Measurements from ENCODE around the gene PPP1R27. TPM values are rescaled to one million over a fixed set of nuclear protein-coding genes. Genes with fewer than 3 reads are reported as not detected.

The PPP1R27 gene
- total RNA-seq, 1 donor from 2014 or later, result 0.17 TPM

GRCh38 chr17:81813371-81813684 is 21.5 kb downstream of the PPP1R27 start:
- no peak for DNase-seq (ENCODE audit: low read depth)

GRCh38 chr17:81812571-81813370 is 22.1 kb downstream of the PPP1R27 start:
- no peak for DNase-seq (ENCODE audit: low read depth)
- TF ChIP-seq, protein P1, sequence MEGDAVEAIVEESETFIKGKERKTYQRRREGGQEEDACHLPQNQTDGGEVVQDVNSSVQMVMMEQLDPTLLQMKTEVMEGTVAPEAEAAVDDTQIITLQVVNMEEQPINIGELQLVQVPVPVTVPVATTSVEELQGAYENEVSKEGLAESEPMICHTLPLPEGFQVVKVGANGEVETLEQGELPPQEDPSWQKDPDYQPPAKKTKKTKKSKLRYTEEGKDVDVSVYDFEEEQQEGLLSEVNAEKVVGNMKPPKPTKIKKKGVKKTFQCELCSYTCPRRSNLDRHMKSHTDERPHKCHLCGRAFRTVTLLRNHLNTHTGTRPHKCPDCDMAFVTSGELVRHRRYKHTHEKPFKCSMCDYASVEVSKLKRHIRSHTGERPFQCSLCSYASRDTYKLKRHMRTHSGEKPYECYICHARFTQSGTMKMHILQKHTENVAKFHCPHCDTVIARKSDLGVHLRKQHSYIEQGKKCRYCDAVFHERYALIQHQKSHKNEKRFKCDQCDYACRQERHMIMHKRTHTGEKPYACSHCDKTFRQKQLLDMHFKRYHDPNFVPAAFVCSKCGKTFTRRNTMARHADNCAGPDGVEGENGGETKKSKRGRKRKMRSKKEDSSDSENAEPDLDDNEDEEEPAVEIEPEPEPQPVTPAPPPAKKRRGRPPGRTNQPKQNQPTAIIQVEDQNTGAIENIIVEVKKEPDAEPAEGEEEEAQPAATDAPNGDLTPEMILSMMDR (conservative IDR thresholded peaks at IDR 0.05; ENCODE audit: low read depth, low read length), result no peak
- H3K4me3 ChIP-seq (ENCODE audit: low read depth, low read length), result no peak overlapping the region

More at GRCh38 chr17:81813371-81813684, 21.5 kb downstream of the PPP1R27 start:
- TF ChIP-seq, protein P1 (conservative IDR thresholded peaks at IDR 0.05; ENCODE audit: low read depth, low read length), result no peak
- no peak overlapping the region for H3K4me3 ChIP-seq (ENCODE audit: low read depth, low read length)

DNA sequence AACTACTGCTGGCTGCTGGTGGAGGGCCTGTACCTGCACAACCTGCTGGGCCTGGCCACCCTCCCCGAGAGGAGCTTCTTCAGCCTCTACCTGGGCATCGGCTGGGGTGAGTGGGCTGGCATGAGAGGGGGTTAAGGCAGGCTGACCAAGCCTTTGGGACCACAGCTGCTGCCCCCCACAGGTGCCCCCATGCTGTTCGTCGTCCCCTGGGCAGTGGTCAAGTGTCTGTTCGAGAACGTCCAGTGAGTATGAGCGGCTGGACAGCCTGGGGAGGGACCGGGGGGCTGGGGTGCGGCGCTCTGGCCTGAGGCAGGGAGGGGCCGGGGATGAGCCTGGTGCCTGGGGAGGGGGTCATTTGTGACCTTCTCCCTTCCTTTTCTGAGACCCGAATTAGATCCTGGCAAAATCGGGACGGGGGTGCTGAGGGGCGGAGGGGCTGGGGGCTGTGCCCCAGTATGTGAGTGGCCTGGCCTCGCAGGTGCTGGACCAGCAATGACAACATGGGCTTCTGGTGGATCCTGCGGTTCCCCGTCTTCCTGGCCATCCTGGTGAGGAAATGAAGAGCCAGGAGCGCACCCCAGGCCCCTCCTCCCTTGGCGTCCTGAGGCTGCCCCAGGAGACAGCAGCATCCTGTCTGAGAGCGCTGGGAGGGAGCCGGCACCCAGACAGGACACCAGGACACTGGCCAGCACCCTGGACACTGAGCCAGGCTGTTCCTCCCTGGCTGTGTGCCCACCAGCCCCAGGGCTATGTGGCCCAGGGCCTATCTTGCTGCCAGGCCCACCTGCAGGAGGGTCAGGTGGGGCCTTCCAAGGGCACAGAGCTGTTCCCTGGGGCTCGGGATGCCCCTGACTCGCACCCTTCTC is 22.9 kb downstream of the PPP1R27 start:
- TF ChIP-seq, protein P1 (conservative IDR thresholded peaks at IDR 0.05; ENCODE audit: low read depth, low read length), result no peak
- DNase-seq (ENCODE audit: low read depth), result no peak

DNA sequence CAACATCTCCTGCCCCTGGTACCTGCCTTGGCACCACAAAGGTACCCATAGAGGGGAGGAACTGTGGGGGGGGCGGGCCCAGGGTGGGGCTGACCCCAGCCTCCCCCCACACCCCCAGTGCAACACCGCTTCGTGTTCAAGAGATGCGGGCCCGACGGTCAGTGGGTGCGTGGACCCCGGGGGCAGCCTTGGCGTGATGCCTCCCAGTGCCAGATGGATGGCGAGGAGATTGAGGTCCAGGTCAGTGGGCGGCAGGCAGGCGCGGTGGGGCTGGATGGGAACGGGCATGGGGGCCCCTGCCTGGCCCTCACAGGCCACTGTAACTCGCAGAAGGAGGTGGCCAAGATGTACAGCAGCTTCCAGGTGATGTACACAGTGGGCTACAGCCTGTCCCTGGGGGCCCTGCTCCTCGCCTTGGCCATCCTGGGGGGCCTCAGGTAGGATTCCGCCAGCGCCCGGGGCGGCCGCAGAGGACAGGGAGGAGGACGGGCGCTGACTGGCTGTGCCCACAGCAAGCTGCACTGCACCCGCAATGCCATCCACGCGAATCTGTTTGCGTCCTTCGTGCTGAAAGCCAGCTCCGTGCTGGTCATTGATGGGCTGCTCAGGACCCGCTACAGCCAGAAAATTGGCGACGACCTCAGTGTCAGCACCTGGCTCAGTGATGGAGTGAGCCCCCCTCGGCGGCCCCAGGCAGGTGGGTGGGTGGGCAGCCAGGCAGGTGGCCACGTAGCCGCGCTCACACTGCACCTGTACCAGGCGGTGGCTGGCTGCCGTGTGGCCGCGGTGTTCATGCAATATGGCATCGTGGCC is 23.8 kb downstream of the PPP1R27 start:
- TF ChIP-seq, protein P1 (conservative IDR thresholded peaks at IDR 0.05; ENCODE audit: low read depth, low read length), result no peak
- no peak for DNase-seq (ENCODE audit: low read depth)
- H3K4me3 ChIP-seq (ENCODE audit: low read depth, low read length), result no peak overlapping the region

More for the DNA sequence above, 22.9 kb downstream of the PPP1R27 start:
- no peak overlapping the region for H3K4me3 ChIP-seq (ENCODE audit: low read depth, low read length)

DNA sequence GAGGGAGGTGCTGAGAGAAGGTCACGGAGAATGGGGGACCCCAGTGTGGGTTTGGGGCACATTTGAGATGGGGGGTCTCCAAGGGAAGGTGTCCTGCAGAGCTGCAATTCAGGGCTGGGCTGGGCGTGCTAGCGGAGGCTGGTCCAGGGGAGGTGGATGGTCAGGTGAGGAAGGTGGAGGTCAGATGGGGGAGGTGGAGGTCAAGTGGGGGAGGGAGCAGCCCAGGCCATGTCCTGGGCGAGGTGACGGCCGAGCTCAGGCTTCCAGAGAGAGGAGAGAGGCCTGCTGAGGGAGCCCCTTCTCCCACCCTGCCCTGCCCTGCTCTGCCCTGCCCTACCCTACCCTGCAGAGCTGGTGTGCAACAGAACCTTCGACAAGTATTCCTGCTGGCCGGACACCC is 24.4 kb downstream of the PPP1R27 start:
- H3K4me3 ChIP-seq (ENCODE audit: low read depth, low read length), result no peak overlapping the region
- TF ChIP-seq, protein P1 (conservative IDR thresholded peaks at IDR 0.05; ENCODE audit: low read depth, low read length), result no peak
- DNase-seq (ENCODE audit: low read depth), result no peak

DNA sequence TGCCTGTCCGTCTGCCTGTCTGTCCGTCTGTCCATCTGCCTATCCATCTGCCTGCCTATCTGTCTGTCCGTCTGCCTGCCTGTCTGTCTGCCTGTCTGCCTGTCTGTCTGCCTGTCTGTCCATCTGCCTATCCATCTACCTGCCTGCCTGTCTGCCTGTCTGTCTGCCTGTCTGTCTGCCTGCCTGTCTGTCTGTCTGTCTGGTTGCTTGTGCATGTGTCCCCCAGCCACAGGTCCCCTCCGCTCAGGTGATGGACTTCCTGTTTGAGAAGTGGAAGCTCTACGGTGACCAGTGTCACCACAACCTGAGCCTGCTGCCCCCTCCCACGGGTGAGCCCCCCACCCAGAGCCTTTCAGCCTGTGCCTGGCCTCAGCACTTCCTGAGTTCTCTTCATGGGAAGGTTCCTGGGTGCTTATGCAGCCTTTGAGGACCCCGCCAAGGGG is 25.3 kb downstream of the PPP1R27 start:
- TF ChIP-seq, protein P1 (conservative IDR thresholded peaks at IDR 0.05; ENCODE audit: low read depth, low read length), result no peak
- no peak overlapping the region for H3K4me3 ChIP-seq (ENCODE audit: low read depth, low read length)
- no peak for DNase-seq (ENCODE audit: low read depth)
